ENCODE data around the gene SLC45A1.

Gene SLC45A1

DNA sequence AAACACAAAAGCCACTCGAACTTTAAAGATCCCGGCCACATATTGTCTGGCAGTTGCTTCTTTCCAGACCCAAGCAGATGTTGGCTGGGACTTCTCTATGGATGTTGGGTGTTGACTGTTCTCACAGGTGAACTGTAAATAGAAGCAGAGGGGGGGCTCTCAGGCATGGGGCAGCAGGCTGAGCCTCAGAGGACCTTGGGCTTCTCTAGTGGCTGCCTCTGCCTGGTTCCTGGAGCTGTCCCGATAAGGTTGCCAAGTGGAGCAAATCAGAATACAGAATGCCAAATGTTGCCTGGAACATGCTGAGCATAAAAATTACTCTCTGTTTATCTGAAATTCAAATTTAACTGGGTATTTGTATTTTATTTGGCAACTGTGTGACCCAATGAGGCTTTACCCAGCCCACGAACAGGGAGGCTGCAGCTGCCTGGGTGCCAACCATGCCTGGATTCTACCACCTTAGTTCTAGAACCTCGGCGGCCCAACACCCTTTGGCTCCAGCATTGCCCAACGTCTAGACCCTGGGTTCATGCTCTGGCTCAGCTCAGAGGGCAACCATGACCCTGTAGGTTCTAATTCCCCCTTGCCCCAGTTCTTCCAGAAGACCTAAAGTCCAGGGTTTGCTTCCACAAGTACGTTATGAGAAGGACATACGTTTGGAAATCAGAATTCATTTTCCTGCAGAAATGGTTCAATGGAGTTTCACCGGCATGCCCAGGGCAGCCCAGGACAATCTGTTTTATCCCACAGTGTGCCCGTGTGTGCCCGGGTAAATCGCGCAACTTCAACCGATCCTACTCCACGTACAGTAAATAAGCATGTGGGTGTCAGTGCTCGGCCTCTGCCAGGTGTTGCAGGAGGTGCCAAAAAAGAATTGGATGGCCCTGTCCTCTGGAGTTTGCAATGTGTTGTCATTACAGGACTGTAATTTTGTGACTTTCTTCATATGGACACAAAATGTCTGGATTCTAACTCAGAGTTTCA lies 5.4 kb upstream of the SLC45A1 start:
- DNase-seq, result peak in 1 of 2 experiments; percentile 43

DNA sequence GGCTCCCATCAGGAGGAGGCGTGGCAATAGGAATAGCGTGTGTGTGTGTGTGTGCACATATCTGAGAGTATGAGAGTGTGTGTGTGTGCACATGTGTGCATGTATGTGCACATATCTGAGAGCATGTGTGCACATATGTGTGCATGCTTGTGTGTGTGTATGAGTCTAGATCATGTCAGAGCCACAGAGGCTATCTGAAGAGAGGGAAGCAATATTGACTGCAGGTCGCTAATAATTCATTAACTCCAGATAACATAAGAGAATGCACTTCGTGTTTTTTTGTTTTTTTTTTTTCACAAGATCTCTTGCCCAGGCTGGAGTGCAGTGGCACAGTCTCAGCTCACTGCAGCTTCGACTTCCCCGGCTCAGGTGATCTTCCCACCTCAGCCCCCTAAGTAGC lies 4.7 kb upstream of the SLC45A1 start:
- no peak for DNase-seq

DNA sequence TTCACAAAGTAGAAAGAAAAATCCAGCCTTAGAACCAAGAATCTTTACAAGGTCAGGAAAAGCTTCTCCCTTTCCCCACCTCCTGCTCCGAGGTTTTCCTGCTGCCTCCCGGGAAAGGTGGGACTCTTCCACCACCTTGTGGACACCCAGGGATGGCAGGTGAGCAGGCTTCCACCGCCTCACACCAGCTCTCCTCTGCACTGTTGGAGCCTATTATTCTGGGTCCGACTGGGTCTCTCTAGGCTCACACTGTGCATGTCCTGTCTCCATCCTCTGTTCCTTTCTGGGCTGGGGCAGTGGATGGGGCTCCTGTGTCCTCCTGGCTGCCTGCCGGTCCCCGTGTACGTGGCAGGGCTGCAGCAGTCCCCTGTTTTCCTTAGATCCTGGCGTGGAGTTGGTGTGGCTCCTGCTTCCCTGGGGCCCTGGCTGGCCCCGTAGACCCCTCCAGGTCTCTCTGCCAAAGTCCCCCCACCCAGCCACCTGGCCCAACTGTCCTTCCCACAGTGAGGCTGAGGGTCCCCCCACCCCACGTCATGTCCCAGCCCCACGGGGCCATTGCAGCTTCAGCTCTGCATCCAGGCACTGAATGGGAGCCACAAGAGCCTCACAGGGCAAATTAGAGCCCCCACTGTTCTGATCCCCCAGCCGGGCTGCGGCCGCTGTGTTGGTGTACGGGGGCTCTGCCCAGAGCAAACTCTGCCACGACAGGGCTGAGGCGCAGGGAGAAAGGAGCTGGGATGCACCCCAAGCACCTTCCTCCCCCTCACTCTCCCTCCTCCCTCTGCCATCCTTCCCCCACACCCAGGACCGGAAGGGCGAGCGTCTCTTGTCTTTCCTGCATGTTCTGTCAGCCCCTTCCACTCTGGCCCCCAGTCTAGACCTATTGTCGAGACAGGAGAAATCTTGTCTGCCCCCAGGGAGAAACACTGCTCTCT lies 3.3 kb upstream of the SLC45A1 start:
- peak; percentile 56 to 89 for DNase-seq

DNA sequence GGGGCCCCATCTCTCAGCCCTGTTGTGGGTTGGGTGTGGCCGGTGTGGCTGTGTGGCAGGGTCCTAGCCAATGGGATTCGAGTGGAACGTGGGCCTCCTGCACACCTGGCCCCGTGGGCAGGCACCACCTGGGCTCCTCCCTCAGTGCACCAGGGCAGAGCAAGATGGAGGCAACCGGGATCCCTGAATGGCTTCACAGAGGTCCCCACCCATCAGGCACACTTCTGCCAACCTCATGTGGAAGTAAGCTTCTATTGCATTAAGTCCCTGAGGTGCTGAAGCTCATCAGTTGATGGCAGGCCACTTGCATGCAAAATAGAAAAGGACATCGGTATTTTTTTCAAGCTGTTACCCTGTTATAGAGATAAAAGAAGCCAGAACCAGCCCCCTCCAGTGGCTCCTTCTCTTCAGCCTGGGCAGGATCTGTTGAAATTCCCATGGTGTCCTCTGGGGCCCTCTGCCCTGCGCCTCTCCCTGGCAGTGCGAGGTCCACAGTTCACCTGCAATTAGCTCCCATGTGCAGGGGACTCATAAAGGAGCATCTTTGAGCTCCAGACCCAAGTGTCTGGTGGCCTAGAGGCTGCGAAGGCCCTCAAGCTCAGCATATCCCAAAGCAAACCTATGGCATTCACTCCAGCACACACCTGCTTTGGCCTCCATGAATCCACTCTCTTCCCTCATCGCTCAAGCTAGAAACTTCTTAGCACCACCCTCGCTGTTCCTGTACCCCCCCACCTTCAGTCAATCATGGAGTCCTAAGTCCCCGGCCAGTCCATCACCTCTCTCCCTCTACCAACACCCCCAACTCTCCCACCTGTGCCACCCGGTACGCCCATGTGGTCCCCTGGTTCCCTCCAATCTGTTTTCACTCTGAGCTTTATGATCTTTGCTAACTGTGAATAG lies 2.1 kb upstream of the SLC45A1 start:
- peak in 1 of 2 experiments; percentile 36 for DNase-seq

DNA sequence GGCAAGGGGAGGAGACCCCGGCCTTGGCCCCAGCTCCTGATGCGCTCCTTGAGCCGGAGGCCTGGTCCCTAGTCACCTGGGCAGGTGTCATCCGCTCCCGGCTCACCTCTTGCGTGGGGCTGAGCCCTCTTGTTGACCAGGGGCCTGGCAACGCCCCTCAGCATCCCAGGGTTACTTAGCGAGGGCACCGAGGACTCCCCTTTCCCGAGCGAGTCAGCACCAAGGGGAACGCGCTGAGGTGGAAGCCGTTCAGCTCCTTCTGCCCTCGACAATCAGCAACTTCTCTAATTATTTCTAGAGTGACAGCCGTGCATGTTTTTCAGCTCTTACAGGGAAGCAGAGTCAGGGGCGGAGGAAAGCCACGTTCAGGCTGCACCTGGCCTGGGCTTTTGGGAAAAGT lies 522 bp downstream of the SLC45A1 start:
- DNase-seq, result no peak

DNA sequence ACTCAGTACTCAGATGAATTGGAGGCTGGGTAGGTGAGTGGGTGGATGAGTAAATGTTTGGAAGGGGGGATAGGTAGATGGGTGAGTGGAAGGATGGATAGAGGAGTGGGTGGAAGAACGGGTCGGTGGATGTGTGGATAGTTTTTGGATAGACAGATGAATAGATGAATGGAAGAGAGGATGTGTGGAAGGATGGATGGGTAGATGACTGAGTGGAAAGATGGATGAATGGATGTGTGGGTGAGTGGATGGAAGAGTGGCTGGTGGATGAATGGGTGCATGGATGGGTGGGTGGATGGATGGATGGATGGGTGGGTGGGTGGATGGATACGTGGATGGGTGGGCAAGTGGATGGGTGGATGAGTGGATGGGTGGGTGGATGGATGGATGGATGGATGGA lies 3.7 kb downstream of the SLC45A1 start:
- no peak for DNase-seq

DNA sequence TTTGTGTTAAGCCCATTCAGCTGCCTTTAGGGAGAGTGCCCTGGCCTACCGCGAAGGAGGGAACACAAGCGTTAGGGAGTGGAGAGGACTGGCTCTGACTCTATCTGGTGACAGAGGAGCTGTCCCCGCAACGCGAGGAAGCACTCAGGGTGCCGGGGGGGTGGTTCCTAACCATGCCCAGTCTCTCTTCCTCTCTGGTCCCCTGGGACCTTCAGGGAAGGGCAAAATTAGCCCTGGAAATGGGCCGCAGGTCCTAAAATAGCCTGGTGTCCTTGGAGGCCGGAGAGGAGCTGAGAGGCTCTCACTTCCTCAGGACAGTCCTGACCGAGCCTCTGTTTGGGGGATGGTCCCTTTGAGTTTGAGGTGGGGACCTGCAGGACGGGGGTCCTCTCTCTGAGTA lies 5.8 kb downstream of the SLC45A1 start:
- no peak for DNase-seq

DNA sequence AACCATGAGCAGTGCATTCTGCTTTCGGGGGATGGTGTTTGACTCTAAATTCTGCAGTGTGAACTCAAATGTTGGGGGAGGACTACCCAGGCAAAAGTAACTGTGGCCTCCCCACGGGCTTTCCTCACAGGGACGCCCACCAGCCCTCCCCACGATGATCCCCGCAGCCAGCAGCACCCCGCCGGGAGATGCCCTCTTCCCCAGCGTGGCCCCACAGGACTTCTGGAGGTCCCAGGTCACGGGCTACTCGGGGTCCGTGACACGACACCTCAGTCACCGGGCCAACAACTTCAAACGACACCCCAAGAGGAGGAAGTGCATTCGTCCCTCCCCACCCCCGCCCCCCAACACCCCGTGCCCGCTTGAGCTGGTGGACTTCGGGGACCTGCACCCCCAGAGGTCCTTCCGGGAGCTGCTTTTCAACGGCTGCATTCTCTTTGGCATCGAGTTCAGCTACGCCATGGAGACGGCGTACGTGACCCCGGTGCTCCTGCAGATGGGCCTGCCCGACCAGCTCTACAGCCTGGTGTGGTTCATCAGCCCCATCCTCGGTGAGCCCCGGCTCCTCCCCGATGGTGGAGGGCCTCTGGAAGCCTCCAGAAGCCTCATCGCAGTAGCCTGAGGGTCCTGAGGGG lies 6.4 kb downstream of the SLC45A1 start:
- DNase-seq, result no peak

DNA sequence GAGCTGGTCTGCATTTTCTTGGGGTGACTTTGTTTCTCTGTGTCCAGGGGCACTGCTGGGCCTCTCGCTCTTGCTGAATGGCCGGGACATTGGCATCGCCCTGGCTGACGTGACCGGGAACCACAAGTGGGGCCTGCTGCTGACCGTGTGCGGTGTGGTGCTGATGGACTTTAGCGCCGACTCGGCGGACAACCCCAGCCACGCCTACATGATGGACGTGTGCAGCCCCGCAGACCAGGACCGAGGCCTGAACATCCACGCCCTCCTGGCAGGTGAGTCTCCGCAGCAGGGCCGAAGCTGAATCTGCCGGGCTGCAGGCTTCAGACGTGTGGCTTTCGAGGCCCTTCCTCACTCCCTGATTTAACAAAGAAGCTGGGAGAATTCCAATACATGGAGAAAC lies 7.9 kb downstream of the SLC45A1 start:
- no peak for DNase-seq

DNA sequence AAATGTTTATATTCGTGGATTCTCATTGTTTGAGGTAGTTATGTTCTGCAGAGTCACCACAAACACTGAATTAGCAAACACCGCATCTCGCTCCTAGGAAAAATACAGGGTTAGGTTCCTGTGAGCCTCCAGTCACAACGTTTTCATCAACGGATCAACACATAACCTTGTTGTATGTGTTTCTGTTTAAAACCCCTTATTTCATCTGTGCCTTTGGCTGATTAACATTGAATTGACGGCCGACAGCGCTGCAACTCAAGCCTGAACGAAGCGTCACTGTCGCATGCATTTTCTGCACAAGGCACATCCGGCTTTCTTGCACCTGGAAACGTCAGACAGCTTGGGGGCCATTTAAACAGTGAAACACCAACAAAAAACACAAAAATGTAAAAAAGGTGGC lies 8.4 kb downstream of the SLC45A1 start:
- no peak for DNase-seq

DNA sequence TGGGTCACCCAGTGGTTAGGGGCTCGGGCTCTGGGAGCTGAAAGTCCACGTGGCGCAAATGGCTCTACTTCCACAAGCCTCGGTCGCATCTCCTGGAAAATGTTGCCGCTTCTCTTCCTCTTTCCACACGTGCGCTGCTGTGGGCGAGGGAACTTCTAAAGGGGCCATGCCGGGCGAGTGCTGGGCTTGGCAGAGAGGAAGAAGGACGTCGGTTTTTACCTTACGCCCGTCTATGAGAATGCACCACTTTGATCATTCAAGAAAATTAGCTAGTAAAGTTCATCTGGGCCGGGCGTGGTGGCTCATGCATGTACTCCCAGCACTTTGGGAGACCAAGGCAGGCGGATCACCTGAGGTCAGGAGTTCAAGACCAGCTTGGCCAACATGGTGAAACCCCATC lies 10.4 kb downstream of the SLC45A1 start:
- no peak for DNase-seq

DNA sequence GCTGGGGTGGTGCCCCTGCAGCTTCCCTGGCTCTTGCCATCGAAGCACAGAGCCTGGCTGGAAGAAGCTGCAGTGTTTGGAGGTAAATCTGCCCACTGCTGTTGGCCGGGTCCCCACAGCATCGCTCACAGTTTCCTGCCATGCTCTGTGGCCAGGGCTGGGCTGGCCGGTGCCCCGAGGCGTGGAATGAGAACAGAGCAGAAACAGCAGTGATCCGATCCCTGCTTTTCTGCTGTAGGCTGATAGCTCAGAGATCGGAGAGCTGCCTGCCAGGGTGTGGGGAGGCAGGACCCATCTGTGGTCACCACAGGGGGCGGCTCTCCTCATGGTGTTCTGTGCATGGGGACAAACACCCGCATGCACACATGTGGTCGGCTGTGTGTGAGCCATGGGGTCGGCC lies 11.5 kb downstream of the SLC45A1 start:
- no peak for DNase-seq

DNA sequence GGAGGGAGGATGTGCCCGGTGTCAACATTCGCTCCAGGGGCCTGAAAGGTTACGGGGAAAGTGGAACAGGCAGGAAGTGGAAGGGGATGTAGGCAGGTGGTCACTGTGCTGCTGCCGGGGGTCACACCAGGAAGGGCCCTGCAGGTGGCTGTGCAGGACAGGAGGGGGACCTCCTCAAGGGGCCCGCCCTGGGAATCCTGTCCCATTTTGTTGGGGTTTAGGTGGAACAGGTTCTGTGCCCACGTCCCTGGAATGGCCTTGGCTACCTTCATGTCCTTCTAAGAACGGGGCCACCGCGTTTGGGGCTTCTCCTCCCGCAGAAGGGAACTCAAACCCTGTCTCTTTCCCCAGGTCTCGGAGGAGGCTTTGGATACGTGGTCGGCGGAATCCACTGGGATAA lies 11.9 kb downstream of the SLC45A1 start:
- no peak for DNase-seq

DNA sequence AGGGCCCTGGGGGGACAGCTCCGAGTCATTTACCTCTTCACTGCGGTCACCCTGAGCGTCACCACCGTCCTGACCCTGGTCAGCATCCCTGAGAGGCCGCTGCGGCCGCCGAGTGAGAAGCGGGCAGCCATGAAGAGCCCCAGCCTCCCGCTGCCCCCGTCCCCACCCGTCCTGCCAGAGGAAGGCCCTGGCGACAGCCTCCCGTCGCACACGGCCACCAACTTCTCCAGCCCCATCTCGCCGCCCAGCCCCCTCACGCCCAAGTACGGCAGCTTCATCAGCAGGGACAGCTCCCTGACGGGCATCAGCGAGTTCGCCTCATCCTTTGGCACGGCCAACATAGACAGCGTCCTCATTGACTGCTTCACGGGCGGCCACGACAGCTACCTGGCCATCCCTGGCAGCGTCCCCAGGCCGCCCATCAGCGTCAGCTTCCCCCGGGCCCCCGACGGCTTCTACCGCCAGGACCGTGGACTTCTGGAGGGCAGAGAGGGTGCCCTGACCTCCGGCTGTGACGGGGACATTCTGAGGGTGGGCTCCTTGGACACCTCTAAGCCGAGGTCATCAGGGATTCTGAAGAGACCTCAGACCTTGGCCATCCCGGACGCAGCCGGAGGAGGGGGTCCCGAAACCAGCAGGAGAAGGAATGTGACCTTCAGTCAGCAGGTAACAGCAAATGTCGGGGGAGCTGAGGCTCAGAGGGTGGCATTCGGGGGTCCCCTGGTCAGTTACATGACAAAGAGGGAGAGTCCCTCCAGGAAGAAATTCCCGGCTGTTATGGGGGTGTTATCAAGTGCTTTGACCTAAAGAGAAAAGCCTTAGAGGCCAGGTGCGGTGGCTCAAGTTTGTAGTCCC lies 12.6 kb downstream of the SLC45A1 start:
- DNase-seq, result no peak

DNA sequence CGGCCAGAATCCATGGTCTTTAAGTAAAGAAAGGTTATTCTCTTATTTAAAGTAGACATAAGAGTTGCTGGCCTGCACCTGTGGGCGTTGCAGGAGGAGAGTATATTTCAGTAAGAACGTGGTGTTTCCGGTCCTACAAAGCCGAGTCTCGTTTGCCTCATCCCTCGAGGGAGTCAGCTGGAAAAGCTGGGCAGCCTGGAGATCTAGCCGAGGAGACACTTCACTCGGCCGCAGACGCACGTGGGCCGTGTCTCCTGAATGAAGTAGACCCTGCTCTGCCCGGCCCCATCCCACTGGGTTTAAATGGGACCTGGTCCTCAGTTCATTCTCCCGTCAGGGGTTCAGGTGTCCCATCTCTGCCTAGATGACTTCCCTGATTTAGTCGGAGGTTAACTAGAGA lies 14.9 kb downstream of the SLC45A1 start:
- no peak for DNase-seq

DNA sequence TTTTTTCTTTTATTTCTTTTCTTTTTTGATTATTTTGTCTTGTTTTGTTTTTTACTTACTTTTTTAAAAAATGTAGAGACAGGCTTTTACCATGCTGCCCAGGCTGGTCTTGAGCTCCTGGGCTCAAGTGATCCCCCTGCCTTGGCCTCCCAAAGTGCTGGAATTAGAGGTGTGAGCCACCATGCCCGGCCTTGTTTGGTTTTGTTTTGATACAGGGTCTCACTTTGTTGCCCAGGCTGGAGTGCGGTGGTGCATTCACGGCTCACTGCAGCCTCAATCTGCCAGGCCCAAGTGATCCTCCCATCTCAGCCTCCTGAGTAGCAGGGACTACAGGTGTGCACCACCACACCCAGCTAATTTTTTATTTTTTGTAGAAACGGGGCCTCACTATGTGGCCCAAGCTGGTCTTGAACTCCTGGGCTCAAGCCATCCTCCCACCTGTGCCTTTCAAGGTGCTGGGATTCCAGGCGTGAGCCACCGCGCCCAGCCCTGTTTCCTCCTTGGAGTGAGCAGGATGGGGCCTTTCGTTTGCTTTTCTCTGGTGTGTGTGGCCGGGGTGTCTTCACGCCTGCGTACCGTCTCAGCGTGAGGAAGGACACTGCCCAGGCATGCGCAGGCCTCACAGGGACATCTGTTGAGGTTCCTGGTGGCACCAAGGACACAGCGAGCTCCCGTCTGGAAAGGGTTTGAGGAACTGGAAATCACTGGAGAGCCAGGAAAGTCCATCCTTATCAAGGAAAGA lies 15.5 kb downstream of the SLC45A1 start:
- no peak for DNase-seq

DNA sequence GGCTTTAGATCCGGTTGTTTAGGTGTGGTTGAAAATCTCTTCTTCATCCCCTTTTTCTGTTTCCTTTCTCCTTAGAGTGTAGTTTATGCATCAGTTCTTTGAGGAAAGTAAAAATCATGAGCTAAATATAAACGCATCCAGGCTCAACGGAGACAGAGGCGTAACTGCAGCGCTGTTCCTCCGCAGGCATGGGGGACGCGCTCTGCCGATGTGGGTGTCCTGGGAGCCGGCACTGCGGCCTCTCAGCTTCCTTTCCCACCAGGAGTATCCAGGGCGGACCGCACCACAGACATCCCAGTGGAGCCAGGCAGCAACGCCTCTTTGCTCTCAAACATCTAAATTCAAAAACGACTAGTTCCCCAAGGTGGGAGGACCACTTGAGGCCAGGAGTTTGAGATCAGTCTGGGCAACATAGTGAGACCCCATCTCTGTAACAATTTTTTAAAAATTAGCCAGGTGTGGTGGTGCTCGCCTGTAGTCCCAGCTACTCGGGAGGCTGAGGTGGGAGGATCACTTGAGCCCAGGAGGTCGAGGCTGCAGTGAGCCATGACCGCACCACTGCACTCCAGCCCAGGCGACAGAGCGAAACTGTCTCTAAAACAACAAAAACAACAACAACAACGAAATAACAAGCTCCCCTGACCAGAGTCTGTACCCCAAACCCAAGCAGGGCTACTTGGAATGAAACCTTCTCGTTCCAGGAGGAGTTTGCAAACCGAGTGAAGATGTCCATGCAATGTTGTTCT lies 16.4 kb downstream of the SLC45A1 start:
- no peak for DNase-seq

DNA sequence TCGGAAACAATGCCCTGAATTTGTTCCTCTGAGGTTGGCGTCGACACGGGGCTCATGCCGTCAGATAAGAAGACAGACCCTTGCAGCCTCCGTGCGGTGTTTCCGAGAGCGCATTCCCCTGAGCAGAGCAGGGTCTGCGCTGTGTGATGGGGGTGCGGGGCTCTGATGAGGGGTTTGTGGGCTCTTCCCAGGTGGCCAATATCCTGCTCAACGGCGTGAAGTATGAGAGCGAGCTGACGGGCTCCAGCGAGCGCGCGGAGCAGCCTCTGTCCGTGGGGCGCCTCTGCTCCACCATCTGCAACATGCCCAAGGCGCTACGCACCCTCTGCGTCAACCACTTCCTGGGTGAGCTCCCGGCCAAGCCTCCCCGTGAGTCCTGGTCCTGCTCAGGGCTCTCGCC lies 17.3 kb downstream of the SLC45A1 start:
- no peak for DNase-seq

DNA sequence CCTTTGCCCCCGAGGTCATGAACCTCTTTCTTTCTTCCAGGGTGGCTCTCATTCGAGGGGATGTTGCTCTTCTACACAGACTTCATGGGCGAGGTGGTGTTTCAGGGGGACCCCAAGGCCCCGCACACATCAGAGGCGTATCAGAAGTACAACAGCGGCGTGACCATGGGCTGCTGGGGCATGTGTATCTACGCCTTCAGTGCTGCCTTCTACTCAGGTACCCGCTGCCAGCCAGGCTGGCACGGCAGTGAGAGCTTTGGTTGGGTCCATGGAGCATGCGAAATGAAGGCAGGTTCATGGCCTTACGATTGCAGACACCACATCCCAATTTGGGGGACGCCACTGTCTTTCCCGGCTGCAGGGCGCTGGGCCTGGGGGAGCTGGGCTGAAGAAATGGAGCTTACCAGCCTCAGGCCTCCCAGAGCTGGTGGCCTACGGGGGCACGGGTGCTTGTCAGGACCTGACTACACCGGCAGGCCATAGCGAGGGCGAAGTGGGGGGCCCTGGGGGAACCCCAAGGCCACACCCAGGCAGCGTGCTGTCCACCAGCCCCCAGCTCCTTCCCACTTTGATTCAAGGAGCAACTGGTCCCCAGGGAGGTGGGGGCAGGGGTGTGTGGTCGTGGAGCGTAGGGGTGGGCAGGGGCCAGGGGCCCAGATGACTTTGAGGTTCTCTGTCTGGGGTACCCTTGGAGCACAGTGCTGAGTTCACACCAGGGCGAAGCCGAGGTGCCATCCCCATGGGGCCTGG lies 20.0 kb downstream of the SLC45A1 start:
- DNase-seq, result no peak
